GM18498 (cell line): ENCODE measurements around the gene NALF2.

Experiments used
- ATAC-seq: cut with Tn5 transposase; IDR thresholded peaks from one replicate; pipeline ENCODE4 v1.9.1; 2021; ENCODE audit warnings: mild to moderate bottlenecking, moderate library complexity; ENCODE audit not compliant: unreplicated experiment

Gene NALF2

DNA sequence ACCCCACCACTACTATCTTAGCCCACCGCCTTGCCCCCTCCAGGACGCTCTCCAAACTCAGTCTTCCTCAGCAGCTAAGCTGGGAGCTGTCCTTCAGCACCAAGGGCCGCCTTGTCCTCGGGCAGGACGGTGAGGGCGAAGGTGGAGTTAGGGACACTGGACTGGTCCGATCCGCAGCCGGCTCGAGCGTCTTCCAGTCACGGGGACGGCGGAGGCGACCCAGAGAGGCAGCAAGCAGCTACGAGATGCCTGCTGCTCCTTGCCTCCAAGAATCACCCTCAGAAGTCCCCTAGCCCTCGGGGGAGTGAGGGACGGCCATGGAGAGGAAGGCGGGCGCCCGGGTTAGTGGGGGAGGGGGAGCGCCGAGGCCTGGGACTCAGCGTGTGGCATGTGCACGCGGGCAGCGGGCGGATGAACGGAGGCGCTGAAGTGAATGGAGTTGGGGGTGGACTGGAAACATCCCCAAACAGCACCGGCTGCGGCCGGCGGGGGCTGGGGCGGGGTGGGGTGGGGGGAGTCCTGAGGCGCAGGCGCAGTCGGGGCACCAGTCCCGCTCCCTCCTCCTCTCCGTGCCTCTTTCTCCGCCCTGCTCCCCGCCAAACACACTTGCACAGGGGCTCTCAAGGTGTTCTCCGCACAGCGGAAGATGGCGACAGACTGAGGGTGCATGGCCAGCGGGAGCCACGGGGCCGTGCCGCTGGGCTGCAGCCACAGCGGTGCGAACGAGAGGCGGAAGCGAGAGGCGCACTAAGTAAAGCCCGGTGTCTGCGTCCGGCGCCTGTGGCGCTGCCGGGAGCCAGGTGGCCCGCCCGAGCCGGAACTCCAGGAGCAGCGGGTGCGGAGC, at the start of gene NALF2:
Gene NALF2, plus strand, starts transcription at position 545 of the 844 bp plus-strand sequence. CDS start 957 bp downstream, outside the sequence.
- no peak for ATAC-seq

DNA sequence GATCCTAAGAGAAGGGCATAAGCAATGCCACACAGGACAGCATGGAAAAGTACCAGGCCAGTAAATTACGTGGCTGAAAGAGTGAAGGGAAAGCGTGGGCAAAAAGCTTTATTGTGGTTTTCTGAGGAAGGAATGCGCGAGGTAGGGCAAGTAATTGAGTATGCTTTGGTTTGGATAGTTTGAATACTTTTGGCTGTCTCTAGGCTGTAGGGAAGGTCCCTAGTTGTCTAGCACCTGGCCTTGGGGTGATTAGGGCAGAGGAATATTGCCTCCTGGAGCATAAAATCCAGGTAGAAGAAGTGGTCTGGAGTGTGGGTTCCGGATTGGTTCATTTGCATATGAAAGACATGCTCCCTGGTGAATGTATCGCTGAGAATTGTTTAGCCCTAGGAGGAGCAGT, 46.4 kb upstream of the NALF2 start:
- no peak for ATAC-seq

DNA sequence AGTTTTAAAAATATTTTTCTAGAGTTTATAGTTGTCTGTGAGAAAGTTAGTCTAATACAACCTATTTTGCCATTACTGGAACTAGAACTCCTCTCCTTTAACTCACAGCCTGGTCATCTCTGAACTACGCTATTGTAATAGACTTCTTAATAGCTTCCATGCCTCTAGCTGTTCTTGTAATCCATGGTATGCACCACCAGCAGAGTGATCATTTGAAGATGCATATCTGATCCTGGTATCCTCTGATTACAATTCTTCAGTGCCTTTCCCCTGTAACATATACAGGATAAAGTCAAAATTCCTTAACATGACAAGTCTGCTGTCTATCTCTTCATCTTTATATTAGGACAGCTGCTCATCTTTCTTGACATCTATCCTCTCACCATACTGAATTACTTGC, 37.6 kb upstream of the NALF2 start:
- ATAC-seq = no peak

DNA sequence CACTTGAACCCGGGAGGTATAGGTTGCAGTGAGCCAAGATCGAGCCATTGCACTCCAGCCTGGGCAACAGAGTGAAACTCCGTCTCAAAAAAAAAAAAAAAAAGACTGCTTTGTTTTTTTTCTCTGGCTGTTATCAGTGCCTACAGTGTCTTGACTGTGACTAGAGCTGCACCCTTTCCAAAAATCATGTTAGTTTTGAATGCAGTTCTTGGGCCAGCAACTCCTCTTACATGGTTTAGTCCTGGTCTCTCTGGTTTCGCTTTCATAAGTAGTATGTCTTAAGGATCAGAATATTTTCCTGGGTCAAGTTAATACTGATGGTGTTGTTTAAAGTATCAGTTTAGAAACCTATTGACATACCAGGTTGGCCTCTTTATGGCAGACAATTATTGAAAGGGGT, 34.2 kb upstream of the NALF2 start:
- no peak for ATAC-seq

DNA sequence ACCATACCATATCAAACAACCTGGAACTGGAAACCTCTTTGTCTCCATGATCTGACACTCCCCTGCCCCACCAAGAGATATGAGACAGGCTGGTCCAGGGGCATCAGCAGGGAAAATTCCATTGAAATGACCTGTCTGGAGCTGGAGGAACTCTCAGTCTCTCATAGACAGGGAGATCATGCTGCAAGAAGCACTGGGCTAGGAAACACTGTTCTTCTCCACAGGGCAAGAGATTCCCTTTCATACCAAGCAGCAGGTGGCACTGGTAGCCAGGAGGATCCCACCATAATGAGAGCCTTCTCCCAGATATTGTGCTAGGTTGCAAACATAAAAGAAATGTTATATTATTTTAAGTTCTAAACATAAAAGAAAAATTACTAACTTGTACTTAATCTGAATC, 14.5 kb upstream of the NALF2 start:
- ATAC-seq = no peak

DNA sequence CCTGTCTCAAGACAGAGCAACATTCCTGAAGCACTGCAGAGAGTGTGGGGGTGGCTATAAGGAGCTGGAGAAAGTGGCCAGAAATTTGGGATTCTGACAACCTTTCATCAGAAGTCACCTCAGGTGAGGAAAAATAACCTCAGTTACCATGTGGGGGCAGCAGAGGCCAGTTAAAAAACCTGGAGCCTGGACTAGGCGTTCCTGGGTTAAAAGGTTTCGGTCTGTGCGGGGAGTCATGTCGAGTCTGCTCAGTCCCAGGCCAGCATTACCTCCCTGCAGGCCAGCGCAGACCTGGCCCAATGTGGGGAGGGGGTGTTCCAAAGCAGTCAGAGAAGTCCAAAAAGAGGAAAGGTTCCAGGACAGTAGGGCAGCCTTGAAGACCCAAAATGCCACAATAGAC, 10.9 kb upstream of the NALF2 start:
- ATAC-seq = no peak

DNA sequence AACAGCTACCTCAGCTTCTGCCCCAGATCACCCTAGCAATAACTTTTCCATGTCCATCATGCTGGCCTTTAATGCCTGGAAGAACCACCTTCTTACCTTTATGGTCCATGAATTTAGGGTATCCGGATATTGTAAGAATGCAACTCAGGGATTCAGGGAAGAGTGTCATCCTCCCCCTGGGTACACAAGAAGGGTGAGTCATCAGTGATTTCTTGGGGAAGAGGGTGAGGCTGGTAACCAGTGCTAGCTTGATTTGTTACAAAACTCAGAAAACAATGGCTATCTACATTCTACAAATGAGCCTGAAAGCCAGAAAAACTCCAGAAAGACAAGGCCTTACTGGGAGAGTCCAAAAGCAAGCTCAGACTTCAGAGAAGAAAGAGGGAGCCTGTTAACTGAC, 10.4 kb upstream of the NALF2 start:
- no peak for ATAC-seq

DNA sequence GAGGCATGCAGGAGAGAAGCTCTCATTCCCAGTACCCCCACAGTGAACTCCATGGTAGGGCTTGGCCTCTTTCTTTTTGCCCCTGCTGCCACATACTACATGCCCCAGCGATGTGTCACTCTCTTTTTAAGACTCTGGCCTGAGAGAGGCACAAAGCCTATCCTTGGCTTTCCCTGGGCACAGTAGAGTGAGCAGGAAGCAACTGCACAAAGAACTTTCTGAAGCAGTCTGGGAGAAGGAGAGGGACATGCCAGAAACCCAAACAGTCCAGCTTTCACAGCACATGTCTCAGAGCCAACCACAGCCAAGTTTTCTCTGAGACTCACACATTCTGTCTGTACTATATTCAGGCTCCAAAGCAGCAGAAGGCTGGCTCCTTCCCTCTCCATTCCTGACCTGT, 7.9 kb upstream of the NALF2 start:
- ATAC-seq = no peak

DNA sequence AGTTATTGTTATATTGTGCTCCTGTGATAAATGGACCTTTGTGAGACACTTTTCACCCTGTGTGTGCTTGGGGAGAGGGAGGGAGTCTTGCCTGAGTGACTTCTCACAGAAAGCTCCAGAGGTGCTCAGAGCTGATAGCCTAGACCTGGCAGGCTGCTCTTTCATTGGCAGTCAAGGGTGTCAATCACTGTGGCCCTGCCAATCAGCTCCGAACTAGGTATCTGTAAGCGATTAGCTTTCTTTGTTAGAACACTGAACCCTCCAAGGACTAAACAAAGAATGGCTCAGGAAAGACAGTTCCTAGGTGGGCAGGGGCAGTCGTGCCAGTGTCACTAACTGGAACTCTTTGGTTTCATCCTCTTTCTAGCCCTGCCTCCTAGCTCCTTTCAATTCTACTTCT, 2.7 kb upstream of the NALF2 start:
- ATAC-seq = no peak

DNA sequence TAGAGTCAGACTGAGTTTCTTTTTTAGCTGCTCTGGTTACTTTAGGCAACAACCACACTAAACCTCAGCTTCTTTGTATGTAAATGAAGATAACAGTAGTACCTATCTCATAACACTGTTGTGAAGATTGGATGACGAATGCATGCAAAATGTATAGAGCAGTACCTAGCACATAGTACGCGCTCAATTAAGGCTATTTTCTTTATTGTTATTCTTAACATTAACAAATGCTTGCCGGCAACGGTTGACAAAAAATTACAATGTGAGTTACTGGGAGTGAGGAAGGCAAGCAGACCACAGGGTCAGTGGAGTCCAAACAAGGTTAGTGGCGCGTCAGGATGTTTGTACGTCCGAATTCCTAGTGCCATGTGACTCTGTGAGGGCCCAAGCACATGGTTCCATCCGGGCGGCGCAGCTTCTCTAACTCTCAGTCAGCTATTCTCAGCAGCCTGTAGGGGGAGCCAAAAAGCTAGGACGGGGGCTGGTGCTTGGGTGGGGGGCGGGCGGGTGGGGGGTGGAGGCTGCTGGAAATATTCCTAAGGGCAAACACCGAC, 821 bp upstream of the NALF2 start:
- no peak for ATAC-seq

DNA sequence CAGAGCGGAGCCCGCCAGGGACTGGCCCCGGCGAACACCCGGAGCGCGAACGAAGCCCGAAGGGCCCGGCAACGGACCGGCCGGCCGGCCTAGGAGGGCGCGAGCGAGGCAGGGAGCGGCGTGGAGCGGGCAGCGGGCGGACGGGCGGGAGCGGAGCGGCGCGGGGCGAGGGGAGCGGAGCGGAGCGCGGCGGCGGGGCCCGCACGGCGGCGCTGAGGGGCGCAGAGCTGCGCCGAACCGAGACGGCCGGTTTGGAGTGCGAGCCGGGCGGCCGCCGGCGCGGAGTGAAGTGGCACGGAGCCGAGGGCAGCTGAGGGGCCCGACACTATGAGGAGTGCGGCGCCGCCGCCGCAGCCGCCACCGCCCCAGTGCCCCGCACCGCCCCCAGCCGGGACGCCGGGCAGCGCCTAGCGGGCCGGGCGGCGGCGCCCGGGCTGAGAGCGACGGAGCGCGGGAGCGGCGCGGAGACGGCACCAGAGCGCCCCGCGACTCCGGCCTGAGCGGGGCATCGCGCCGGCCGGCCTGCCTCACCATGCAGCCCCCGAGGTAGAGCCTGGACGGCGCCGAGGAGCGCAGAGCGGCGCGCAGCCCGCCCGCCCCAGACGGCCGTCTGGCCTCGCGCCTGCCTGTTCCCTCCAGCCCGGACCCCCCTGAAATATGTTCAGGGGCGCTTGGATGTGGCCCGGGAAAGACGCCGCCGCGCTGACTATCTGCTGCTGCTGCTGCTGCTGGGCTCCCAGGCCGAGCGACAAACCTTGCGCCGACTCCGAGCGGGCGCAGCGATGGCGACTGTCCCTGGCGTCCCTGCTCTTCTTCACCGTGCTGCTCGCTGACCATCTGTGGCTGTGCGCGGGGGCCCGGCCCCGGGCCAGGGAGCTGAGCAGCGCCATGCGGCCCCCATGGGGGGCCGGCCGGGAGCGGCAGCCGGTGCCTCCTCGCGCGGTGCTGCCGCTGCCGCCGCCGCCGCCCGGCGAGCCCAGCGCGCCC, 793 bp downstream of the NALF2 start:
- ATAC-seq = no peak

DNA sequence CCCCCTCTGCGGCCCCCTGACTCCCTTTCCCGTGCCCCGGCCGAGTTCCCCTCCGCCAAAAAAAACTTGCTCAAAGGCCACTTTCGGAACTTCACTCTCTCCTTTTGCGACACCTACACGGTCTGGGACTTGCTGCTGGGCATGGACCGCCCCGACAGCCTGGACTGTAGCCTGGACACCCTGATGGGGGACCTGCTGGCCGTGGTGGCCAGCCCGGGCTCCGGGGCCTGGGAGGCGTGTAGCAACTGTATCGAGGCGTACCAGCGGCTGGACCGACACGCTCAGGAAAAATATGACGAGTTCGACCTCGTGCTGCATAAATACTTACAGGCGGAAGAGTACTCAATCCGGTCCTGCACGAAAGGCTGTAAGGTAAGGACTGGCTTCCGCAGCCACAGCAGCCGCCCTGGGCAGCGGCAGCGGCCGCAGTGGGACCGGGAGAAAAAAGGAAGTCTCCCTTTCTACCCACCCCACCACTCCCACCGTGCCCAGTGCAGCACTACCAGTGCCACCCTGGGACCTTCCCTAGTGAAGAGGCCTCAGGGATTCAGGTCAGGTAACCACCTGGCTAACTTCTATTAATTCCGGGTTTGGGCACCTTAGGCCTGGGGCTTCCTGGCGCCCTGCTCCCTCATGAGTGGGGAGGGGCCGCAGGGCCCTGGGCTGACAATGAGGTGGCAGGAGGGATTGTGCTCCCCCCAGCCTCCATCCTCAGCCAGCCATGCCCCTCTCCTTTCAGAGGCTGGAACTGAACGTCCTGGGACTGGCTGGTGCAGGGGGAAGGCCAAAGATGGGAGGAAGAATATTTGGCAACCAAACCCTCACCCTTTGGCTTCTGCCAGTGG, 1.9 kb downstream of the NALF2 start:
- no peak for ATAC-seq

DNA sequence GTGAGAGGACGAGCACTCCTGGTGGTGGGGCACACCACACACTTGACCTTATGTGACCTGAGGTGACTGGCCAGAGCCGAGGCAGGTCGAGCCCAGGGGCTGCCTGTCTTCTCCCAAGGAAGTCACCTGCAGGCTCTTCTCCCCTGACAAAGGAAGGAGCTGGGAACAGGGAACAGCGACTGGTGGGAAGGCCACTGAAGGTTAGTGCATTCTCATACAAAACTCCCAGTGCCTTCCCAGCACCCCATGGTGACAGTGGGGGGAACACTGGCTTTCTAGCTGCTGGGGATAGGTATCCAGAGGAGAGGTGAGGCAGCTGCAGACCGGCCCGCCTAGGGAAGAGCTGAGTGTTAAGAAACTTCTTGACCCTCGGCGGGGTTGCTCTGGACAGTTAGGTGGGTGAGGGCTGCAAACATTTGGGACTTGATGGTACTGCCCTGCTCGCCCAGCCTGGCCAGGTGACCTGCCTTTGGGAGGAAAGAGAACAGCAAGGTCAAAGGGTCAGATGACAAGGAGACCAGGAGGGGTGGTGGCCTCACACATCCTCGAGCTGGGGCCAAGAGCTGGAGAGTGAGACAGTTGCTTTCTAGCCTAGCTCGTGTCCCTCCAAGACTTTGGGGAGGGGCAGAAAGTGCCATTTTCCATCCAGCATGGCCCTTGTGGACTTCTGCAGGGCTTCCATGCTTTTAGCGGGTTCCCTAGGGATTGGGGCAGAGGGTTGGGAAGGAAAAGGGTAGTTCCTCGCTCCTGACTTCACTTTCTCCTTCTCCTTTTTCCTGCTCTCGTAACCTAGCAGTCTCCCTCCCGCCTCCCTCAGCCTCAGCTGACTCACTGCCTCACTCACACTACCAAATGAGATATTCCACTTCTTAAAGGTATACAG, 2.7 kb downstream of the NALF2 start:
- ATAC-seq = no peak

DNA sequence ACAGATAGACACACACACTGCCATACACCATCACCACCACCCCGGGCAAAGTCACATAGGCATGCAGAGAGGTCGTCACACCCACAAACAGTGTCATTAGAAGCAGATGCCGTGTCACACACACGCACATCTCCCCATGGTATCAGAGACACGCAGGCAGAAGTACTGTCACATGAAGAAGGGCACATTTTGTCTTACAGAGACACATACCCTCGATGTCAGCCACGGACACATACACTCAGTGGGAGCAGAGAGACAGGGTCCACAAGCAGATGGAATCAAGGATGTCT, 3.3 kb downstream of the NALF2 start:
- ATAC-seq = no peak

DNA sequence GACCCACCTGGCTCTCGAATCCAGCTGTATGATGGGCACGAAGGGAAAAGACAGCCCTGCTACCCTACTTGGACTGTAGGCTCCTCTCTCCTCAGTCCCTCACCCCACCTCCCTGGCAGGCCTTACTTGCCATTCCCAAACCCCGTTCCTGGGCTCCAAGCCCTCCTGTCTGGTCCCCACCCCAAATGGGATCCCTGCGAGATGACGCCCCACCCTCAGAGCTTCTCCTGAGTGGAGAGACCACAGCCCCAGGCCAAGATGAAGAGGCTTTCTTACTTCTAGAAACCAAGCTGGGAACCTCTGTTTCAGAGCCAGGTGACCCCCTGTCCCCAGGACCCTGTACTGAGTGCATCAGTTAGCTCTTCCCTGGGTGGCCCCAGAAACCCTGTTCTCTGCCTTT, 4.5 kb downstream of the NALF2 start:
- no peak for ATAC-seq

DNA sequence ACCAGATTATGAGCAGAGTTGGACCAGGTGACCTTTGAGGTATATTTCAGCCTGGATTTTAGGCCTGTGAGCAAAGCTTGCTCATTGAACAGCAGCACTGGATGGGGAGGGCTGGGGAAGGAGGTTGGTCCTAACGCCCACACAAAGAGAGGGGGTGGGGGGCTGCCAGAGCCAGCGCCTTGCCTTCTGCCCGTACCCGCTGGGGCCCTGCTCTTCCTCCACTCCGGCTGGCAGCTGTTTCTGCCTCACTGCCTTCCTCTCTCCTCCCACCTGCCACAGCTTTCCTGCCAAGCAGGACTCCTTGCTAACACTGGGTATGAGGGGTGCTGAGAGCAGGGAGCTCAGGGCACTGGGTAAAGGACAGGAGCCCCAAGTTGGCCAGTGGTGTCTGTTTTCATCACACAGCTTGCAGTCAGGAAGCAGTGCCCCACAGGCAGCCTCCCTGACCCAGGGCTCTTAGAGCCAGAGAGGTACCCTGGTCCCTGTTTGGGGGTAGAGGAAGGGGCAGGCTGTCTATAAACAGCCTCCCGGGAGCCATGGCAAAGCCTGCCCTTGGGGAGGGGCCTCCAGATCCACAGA, 6.1 kb downstream of the NALF2 start:
- ATAC-seq = no peak

DNA sequence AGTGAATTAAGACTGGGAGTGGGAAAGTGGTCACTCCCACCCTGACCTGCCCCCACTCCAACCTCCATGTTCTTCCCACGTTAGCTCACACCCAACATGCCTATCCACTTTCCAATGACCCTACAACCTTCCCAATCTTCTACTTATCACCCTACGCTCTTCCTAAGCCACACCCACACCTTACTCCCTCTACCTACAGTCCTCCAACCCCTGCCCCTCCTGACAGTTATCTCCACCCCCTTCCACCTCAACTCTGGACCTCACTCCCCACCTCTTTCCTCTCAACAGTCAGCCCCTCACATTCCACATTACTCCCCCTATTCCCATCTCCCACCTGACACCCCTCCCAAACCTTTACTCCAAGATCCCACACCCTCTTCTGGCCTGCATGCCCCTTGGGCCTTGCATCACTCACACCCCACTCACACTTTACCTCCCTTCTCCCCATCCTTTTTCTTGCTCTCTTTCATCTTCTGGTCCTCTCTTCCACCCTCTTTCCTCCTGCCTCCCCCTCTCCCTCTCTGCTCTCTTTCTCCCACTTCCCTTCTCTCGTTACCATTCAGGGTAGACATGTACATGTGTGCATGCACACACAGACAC, 6.9 kb downstream of the NALF2 start:
- ATAC-seq = no peak

DNA sequence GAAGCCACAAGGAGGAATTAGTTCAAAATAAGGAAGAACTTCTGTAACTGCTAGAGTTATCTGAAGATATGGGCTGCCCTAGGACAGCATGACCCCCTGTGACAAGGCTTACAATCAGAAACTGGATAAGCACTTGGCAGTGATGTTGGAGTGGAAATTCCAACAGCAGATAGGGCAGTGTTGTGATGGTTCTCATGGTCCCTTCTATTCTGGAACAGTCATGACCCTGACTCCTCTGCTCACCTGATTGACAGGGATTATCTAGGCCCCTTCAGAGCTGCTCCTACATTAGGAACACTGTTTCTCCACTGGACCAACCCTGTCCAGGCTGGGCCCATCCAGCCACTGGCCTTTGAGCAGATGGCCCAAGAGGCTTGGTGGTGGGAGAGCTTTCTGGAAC, 17.9 kb downstream of the NALF2 start:
- ATAC-seq = no peak

DNA sequence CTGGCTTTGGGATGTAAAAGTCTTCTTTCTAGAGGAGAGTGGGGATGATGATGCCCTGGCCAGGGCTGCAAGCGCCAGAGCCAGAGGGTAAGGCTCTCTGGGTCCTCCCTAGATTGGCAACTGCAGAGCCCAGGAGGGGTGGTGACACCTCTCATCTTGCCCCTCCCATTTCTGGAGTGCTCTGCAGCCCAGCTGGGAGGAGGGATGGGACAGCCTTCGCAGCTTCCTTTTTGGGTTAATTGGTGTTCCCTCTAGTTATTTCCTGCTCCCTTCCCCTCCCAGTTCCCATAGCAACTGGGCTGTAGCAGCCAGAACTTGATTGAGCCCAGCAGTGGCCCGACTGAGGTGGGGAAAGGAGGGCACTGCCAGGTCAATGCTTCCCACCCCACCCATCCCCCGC, 19.2 kb downstream of the NALF2 start:
- ATAC-seq = no peak
